Activated CD4-positive, alpha-beta T cell treated with anti-CD3 and anti-CD28 coated beads, Interleukin-2, amount 50 U/mL, for 24 hours (primary cell): ENCODE measurements around the gene SNX6.
"Not testable (repeated sequence)": the region's sequence is repeated elsewhere in the genome, so short reads cannot be mapped to it uniquely, and the experiment has no call there.

ENCODE experiments used
- DNase-seq, 2 donors: peaks; one replicate each; pipeline ENCODE4 v3.0.0-alpha.2; 2020; ENCODE audit warnings: low read depth in 1 of 2, low spot score in 1 of 2

The SNX6 gene

GRCh38 chr14:34527591-34527990, 102.4 kb downstream of the SNX6 start:
- DNase-seq: no peak

GRCh38 chr14:34524216-34524615, 105.7 kb downstream of the SNX6 start:
- not testable (repeated sequence) for DNase-seq

- DNase-seq: no peak
These were observed 107.5 kb downstream of the SNX6 start for GRCh38 chr14:34522496-34522895.

GRCh38 chr14:34521071-34521470, 108.9 kb downstream of the SNX6 start:
- DNase-seq: not testable (repeated sequence)

- DNase-seq: not testable (repeated sequence)
These were observed 109.5 kb downstream of the SNX6 start for GRCh38 chr14:34520304-34520970.
